HG03460 (cell line): ENCODE measurements around the gene ZDHHC8.
A peak's percentile ranks its signal among the peaks of the same experiment; 100 is the strongest.

ENCODE experiments used
- ATAC-seq: cut with Tn5 transposase; IDR thresholded peaks from one replicate; pipeline ENCODE4 v1.9.1; 2021; ENCODE audit not compliant: unreplicated experiment

The ZDHHC8 gene

GRCh38 chr22:20113551-20114310 is 17.9 kb upstream of the ZDHHC8 start:
- ATAC-seq = no peak

GRCh38 chr22:20114506-20115475 is 16.8 kb upstream of the ZDHHC8 start:
- no peak for ATAC-seq

- no peak for ATAC-seq
Measured at GRCh38 chr22:20115691-20116375, 15.8 kb upstream of the ZDHHC8 start, which contains the start of gene RANBP1. Gene RANBP1 (plus strand): TSS chr22:20116104. CDS start chr22:20116185, 81 bp downstream.

- no peak for ATAC-seq
Measured at GRCh38 chr22:20116376-20116950, 15.1 kb upstream of the ZDHHC8 start.

- peak; percentile 66 for ATAC-seq
Measured at GRCh38 chr22:20116951-20117632, 14.5 kb upstream of the ZDHHC8 start, which contains the start of gene TRMT2A. Gene TRMT2A (minus strand): TSS chr22:20117226. CDS start chr22:20116906, 320 bp downstream.

GRCh38 chr22:20117633-20118299 is 13.8 kb upstream of the ZDHHC8 start:
- peak; percentile 20 for ATAC-seq

GRCh38 chr22:20118300-20119020 is 13.1 kb upstream of the ZDHHC8 start:
- ATAC-seq = no peak

- no peak for ATAC-seq
Measured at GRCh38 chr22:20121856-20122415, 9.7 kb upstream of the ZDHHC8 start.

GRCh38 chr22:20123366-20124082 is 8.1 kb upstream of the ZDHHC8 start:
- no peak for ATAC-seq

GRCh38 chr22:20124083-20124787 is 7.4 kb upstream of the ZDHHC8 start:
- no peak for ATAC-seq

GRCh38 chr22:20125201-20126174 is 6.1 kb upstream of the ZDHHC8 start:
- ATAC-seq = no peak

- no peak for ATAC-seq
Measured at GRCh38 chr22:20126284-20127029, 5.1 kb upstream of the ZDHHC8 start.

GRCh38 chr22:20127318-20127868 is 4.2 kb upstream of the ZDHHC8 start:
- ATAC-seq = no peak

- ATAC-seq = no peak
Measured at GRCh38 chr22:20127869-20128618, 3.6 kb upstream of the ZDHHC8 start.

GRCh38 chr22:20128619-20128901 is 3.0 kb upstream of the ZDHHC8 start:
- no peak for ATAC-seq
